Dermis microvascular lymphatic vessel endothelial cell (primary cell): ENCODE results near the gene RUSF1. TPM values are rescaled to one million over a fixed set of nuclear protein-coding genes. Genes with fewer than 3 reads are reported as not detected.
"Not testable (repeated sequence)": the region's sequence is repeated elsewhere in the genome, so short reads cannot be mapped to it uniquely, and the experiment has no call there.

Experiments used
- DNase-seq, 2 donors: peaks; one replicate each; pipeline versions ENCODE4 v3.0.0 to v3.0.0-alpha.2; 2010; ENCODE audit warnings: low read depth in 2 of 2
- total RNA-seq: library from RNA; depleted of rRNA; stranded (reverse); fragments of >200 nt; gene quantifications from 2 replicates; pipeline ENCODE4 v1.2.1, GENCODE V29; 2014

The RUSF1 gene
- total RNA-seq, 1 donor from 2014 or later: 18.4 TPM

DNA sequence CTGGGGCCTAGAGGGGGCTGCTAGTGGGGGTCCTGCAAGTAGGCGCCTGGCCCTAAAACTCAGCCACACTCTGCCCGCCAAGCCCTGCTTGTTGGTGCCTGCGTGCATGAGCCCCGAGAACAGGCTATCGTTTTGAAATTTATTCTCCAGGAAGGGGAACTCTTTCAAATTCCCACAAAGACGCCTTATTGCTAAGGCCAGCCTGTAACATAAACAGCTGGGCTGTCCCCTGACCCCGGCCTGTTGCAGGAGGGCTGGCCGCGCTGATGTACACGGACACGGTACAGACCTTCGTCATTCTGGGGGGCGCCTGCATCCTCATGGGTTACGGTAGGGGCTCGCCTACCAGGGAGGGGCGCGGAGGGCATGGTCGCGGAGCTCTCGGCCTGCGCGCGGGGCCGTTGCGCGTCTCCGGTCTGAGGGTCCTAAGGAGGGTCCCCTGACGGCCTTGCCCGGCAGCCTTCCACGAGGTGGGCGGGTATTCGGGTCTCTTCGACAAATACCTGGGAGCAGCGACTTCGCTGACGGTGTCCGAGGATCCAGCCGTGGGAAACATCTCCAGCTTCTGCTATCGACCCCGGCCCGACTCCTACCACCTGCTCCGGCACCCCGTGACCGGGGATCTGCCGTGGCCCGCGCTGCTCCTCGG lies 21.0 kb downstream of the RUSF1 start:
- DNase-seq: no peak

DNA sequence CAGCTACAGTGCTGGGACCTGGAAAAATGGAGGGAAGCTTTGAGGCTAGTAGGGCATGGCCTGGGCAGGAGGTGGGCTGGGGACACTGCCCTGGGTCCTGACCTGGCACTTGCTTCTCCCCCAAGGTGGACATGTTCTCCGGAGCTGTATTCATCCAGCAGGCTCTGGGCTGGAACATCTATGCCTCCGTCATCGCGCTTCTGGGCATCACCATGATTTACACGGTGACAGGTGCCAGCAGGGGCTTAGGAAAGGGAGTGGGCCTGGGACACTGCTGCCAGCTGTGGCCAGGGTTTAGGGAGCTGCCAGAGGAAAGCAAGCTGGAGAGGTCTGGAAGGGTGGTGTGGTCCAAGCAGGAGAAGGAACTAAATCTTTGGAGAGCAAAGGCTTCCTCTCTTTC lies 22.1 kb downstream of the RUSF1 start:
- no peak for DNase-seq

DNA sequence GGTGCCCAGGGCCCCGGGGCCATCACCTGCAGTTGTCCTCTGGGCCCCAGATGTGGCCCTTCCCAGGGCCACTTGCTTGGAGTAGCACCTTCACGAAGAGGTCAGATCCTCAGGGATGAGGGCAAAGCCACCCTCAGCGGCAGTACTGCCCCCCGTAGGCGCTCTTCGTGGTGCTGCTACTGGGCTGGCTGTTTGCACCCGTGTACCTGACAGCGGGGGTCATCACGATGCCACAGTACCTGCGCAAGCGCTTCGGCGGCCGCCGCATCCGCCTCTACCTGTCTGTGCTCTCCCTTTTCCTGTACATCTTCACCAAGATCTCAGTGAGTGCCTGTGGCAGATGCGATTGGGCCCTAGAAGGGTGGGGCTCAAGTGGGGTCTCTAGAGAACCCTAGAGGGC lies 22.6 kb downstream of the RUSF1 start:
- DNase-seq: no peak

DNA sequence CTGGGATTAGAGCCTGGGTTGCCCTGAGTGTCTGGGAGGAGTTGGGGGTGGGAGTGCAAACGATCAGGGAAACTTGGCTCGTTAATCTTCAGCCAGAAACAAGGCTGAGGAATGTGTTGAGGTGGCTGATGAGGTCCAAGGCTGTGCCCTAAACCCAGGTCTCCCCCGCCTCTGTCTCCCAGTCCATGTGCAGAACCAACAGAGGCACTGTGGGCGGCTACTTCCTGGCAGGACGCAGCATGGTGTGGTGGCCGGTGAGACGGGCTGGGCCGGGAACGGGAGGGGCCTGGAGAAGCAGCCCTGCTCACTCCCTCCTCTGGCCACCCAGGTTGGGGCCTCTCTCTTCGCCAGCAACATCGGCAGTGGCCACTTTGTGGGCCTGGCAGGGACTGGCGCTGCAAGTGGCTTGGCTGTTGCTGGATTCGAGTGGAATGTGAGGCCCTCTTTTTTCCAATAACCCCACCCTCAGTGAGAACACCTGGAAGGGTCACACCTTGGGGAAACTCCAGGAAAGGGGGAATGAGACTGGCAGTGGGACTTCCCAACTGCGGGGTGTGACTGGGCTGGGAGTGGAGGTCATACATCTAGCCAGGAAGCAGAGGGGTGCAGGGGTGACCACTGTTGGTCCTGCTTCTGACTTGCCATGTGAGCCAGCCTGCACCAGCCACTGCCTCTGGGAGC lies 23.6 kb downstream of the RUSF1 start:
- no peak for DNase-seq

GRCh38 chr16:31484048-31484447 lies 24.1 kb downstream of the RUSF1 start:
- not testable (repeated sequence) for DNase-seq

DNA sequence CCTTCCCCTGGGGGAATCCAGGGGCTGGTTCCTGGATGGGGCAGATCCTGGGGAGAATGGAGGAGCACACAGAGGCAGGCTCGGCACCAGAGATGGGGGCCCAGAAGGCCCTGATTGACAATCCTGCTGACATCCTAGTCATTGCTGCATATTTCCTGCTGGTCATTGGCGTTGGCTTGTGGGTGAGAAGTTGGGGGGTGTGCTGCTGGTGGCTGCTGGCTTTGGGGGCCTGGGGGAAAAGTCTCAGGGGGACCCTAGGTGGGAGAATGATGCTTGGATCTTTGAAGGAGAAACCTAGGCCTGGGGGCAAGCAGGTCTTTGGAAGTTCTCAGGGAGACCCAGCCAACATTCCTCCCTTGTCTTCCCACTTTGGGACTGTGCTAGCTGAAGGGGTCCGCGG lies 25.1 kb downstream of the RUSF1 start, which contains the start of gene SLC5A2:
Gene SLC5A2 (plus strand): TSS at position 43 of the 400 bp plus-strand sequence. CDS start 14 bp downstream, at position 57.
- DNase-seq: no peak

- peak in 1 of 2 donors; percentile 30 for DNase-seq
These were observed 27.2 kb downstream of the RUSF1 start for GRCh38 chr16:31480851-31481536.

- no peak for DNase-seq
These were observed 28.4 kb downstream of the RUSF1 start for GRCh38 chr16:31479751-31480150.

- DNase-seq: no peak
These were observed 29.2 kb downstream of the RUSF1 start for GRCh38 chr16:31478956-31479355.

GRCh38 chr16:31477220-31478216 lies 30.7 kb downstream of the RUSF1 start:
- no peak for DNase-seq

- no peak for DNase-seq
These were observed 31.6 kb downstream of the RUSF1 start for GRCh38 chr16:31476303-31477219.

DNA sequence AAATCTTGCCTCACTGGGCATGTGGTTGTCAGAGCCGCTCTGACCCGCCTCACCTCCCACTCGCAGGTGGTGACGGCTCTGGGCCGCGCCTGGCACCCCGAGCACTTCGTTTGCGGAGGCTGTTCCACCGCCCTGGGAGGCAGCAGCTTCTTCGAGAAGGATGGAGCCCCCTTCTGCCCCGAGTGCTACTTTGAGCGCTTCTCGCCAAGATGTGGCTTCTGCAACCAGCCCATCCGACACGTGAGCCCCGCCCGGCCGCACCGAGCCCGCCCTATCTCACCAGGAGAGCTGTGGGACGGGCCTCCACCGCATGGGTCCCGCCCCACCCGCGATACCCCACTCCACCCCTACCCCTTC lies 32.3 kb downstream of the RUSF1 start:
- no peak for DNase-seq

DNA sequence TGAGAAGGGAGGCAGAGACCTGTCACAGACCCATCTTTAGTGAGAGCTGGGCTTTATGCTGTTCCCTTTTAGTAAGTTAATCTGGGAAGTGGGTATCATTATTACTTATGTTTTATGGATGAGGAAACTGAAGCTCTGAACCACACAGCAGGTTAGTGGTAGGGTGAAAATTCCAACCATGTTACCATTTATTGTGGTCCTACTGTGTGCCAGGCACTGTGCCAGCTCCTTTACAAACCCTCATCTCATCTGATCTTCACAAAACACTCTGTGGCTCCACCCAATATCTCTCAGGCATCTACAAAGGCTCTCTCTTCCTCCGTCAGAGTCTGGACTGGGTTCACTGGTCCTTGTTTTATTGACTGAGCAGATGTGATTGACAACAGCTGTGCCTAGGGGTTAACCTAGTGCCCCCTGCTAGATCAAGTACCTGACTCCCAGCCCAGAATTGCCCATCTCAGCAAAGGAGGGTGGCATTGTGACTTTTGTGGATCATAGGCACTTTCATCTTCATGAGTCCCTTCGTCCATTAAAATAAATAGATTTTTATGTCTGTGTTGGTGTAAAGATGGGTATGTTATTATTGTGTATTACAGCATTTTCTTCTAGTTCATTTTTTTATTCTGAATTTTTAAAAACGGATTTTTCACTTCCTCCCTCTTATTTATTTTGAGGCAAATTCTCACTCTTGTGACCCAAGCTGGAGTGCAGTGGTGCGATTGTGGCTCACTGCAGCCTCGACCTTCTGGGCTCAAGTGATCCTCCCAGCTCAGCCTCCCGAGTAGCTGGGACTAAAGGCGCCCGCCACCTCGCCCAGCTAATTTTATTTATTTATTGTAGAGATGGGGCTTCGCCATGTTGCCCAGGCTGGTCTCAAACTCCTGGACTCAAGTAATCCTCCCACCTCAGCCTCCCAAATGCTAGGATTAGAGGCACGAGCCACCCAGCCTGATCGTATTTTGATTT lies 33.1 kb downstream of the RUSF1 start:
- no peak for DNase-seq

GRCh38 chr16:31474173-31474714 lies 33.9 kb downstream of the RUSF1 start:
- no peak for DNase-seq

DNA sequence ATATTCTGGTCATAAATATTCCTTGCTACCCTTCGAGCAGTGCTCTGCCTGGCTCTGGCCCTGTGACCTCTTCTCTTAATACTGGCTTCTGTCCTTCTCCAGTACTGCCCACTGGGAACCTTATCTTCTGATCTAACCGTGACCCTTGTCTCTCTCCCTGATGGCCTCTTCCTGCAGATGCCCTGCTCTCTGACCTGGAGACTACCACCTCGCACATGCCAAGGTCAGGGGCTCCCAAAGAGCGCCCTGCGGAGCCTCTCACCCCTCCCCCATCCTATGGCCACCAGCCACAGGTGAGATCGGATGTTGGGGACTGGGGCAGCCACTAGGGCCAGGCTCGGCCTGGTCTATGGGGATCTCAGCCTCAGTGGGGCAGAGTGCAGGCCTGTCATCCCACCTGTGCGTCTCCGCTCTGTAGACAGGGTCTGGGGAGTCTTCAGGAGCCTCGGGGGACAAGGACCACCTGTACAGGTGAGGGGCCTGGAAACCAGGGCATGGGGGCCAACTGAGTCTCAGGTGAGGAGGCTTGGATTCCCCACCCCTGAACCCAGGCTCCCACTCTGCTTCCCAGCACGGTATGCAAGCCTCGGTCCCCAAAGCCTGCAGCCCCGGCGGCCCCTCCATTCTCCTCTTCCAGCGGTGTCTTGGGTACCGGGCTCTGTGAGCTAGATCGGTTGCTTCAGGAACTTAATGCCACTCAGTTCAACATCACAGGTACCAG lies 34.8 kb downstream of the RUSF1 start:
- DNase-seq: no peak

- peak; percentile 87 to 91 for DNase-seq
These were observed 35.4 kb downstream of the RUSF1 start for GRCh38 chr16:31472709-31473203.

GRCh38 chr16:31471875-31472708 lies 36.1 kb downstream of the RUSF1 start, which contains the start of gene TGFB1I1:
Gene TGFB1I1, plus strand, starts transcription at chr16:31472152. Its CDS starts 37 bp downstream, at chr16:31472189.
- DNase-seq: peak in 1 of 2 donors; percentile 60
